NCI-H1930 (cell line): ENCODE measurements around the gene DDX54.
A peak's percentile ranks its signal among the peaks of the same experiment; 100 is the strongest.

Experiments
- DNase-seq, 2 experiments: peaks; one replicate each; lab custom pipeline; 2025; lab: John Stamatoyannopoulos, UW

Gene DDX54

DNA sequence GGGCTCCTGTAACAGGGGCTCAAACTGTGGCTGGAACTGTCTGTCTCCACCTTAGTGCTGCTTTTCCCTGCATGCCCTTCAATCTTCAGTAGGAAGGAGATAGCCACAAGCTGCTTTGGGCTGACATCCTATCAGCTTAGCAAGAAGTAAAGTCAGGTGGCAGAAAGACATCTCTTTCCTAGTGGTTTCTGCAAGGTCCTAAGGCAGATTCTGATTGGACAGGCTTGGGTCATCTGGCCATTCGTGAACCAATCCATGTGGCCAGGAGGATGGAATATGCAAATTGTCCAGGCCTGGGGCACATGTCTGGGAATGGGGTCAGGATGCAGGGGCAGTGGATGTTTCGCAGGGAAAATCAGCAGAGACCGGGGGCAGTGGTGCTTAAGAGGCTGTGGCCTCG is 5.5 kb upstream of the DDX54 start:
- no peak for DNase-seq

DNA sequence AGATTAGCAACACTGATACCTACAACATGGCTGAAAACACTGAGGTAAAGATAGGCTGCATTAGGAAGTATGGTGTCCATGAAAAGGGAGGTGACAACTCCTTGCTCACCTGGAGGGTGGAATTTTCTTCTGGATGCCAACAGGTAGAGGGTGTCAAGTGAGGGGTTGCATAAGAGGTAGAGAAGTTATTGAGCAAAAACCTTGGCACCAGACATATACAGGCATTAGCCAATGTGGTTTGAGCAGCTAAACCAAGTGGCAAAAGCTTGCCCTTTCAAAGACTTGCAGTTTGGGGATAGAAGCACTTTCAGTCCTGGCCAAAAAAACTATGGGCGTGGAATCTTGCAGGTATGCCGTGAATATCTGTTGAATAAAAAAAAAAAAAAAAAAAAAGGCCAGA is 4.1 kb upstream of the DDX54 start:
- no peak for DNase-seq

DNA sequence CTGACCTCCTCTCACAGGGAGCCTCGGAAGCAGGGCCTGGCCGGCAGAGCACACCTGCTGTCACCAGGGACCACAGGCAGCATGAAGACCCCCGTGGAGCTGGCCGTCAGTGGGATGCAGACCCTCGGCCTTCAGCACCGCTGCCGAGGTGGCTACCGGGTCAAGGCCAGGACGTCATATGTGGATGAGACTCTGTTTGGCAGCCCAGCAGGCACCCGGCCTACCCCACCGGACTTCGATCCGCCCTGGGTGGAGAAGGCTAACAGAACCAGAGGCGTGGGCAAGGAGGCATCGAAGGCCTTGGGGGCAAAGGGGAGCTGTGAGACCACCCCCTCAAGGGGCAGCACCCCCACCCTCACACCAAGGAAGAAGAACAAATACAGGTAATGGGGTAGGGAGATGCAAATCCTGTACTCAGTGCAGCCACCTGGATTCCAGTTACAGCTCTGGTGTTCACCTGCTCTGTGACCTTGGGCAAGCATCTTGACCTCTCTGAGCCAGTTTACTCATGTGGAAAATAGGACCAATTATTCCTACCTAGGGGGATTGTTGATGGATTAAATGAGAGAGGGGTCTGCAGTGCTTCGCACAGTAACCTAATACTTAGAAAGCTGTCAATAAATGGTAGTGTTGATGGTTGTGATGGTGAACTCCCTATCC is 1.5 kb upstream of the DDX54 start:
- no peak for DNase-seq

DNA sequence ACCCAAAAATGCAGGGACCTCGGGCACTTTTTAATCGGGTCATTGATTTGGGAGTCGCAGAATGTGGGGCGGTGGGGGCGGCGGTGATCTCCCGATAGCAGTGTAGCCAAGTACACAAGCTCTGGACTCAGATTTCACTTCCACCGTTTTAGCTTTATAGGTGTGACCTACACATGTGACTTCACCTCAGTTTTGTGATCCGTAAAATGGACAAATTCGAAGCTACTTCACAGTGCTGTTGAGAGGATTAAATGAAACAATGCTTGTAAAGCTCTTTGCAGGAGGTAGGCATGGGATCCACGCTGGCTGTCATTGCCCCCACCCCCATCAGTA is 721 bp upstream of the DDX54 start:
- no peak for DNase-seq

DNA sequence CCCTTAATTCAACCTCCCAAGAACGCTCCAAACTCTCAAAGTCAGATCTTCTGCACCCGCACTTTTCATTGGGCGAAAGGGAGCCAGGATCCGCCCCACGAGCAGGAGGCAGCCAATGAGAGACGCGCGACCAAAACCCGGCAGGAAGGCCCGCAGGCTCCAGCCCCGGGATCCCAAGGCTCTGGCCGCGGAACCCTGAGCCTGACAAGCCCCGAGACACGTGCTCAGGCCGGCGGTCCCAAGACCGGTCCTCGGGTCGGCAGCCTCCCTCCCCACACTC is 438 bp downstream of the DDX54 start:
- peak; percentile 50 to 55 for DNase-seq

DNA sequence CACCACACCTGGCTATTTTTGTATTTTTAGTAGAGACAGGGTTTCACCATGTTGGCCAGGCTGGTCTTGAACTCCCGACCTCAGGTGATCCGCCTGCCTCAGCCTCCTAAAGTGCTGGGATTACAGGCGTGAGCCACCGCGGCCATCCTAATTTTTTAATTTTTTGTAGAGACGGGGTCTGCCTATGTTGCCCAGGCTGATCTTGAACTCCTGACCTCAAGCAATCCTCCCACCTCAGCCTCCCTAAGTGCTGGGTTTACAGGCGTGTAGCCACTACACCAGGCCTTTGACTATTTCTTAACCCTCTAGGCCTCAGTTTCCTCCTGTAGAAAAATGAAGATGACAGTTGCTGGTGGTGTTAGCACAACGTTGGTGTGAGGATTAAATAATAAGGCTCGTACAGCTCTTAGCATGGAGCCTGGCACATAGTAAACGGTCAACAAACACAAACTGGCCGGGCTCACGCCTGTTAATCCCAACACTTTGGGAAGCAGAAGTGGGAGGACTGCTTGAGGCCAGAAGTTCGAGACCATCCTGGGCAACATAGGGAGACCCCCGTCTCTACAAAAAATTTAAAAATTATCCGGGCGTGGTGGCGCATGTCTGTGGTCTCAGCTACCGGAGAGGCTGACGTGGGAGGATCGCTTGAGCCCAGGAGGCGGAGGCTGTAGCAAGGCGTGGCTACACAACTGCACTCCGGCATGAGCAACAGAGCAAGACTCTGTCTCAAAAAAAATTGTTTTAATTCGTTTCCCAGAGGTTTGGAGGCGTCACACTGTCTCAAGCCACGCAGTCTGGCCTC is 979 bp downstream of the DDX54 start:
- no peak for DNase-seq

DNA sequence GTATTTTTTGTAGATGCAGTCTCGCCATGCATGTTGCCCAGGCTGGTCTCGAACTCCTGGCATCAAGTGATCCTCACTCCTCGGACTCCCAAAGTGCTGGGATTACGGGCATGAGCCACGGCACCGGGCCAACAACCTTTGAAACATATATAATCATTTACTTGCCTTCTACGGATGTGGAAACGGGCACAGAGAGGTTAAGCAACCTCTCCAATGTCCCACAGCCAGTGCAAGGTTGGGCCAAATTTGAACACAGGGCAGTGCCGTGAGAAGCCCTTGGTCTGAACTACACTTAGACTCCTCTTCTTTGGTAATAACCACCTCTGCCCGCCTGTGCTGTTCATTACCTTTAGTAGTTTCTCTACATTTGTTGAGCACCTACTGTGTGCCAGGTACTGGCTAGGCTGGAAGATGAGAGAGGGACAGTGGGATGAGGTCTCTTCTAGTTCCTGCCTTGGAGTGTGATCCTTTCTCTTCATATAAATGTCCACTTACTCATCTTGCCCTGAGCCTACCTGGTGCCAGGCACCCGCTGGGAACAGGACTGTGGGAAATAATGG is 2.2 kb downstream of the DDX54 start:
- no peak for DNase-seq

DNA sequence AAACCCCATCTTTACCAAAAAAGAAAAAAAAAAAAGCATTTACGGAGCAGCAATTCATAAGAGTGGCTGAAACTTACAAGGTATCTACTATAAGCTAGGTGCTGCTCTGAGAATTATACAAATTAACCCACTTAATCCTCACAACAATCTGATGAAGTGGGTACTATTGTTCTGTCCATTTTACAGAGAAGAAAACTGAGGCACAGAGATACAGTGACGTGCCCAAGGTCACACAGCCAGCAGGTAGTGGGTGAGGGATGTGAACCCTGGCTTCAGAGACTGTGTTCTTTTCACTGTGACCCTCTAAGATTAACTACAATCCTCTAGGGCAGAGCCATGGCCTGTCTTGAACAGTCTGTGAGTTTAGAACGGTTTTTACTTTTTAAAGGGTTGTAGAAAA is 3.3 kb downstream of the DDX54 start:
- DNase-seq: no peak

DNA sequence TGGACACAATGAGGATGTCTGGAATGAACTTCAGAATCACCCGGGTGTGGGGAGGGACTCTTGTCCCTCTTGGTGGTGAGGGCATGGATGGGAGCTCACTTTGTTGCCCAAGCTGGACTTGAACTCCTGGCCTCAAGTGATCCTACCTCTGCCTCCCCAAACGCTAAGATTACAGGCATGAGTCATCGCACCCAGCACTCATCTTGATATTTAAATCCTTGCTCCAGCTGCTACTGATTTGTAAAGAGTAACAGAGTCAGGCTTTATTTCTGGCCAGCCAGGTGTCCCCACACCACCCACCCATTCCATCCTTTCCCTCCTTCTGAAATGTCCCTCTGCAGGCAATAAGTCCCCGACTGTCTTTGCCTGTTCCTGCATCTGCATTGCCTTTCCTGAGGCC is 4.9 kb downstream of the DDX54 start:
- no peak for DNase-seq

DNA sequence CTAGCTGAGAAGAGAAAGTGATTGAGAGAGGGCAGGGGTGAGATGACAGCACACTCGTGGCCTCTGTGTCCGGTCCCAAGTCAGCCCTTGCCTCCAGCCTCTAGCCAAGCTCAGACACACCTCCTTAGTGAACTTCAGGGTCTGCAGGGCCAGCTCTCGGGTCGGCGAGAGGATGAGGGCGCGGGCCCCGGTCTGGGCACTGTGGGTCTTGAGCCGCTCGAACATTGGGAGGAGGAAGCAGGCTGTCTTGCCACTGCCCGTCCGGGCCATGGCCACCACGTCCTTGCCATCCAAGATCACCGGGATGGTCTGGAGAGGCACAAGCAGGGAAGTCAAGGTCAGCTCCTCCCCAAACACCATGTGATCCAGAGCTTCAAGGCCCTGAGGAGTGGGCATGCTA is 6.3 kb downstream of the DDX54 start:
- no peak for DNase-seq

DNA sequence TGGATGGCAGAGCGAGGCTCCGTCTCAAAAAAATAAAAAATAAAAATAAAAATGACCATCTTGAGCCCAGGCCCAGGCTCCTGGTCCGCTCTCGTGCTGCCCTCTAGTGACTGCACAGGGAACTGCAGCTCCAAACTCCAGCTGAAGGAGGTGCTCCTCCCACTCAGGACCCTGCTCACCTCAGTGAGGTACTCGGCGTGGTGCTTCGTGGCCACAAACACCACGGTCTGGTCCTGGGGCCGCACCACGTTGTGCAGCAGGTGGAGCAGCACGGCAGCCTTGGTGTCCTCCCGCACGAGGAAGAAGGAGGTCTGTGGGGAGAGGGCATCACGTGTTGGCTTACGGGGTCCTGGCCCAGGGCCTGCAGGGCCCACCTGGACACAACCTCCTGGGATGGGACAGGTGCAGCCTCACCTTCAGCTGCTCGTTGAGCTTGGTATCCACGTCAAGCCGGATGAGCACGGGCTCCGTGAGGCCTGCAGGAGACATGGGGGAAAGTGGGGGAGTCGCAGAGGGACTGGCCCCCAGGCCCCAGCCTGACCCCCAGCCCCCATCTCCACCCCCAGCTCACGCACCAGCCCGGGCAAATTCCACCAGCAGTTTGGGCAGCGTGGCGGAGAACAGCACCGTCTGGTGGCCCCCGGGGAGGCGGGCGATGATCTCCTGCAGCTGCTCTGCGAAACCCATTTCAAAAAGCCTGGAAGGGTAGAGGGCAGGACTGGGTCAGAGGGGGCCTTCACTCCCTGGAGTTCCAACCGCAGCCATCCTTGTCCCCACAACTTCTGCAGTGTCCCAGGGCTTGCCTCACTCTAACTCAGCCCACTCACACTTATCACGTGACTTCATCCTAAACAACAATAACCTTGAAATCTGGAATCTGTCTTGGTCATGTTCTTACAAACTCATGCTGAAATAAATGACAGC is 10.6 kb downstream of the DDX54 start:
- DNase-seq: peak; percentile 17 to 35

DNA sequence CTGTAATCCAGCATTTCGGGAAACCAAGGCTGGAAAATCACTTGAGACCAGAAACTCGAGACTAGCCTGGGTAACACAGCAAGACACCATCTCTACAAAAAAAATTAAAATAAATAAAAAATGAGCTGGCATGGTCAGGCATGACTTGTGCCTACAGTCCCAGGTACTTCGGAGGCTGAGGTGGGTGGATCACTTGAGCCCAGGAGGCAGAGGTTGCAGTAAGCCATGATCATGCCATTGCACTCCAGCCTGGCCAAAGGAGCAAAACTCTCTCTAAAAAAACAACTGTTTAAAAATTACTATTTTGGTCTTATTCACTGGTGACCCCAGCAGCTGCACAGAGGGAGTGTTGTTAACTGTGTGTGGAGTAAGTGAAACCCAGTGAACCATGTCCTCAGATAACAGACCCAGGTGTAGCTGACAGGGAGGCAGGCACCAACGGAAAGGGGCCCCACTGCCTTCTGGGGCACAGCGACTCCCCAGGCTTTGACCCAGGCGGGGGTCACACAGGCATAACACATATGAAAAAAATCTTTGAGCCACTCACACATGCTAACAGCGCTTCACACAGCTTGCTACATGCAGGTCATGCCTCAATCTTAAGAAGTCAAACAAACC is 12.1 kb downstream of the DDX54 start:
- DNase-seq: no peak

DNA sequence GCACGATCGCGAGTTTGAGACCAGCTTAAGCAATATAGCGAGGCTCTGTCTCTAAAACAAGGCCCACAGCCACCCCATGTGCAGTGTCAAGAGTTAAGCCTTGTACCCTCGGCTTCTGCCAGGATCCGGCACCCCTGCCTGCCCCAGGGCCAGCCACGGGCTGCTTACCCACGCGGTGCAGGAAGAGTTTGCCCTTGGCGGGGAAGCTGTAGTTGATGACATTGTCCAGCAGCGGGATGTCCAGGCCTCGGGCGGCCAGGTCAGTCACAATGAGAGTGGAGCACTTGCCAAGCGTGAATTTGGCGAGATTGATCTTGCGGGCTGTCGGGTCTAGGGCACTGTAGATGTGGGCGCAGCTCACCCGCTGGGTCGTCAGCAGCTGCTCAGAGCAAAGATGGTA is 13.1 kb downstream of the DDX54 start:
- DNase-seq: no peak

DNA sequence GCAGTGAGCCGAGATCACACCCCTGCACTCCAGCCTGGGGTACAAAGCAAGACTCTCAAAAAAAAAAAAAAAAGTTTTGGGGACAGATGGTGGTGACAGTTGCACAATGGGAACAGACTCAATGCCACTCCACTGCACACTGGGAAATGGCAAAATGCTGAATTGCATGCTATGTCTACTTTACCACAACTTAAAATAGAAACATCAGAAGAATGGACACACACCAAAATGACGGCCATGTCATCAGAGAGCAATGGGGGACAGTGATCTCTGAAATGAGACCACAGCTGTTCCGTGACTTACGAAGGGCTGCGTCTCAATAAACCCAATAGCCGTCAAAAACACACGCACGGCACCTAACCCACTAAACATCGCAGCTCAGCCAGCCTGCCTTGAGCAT is 13.7 kb downstream of the DDX54 start:
- DNase-seq: no peak

DNA sequence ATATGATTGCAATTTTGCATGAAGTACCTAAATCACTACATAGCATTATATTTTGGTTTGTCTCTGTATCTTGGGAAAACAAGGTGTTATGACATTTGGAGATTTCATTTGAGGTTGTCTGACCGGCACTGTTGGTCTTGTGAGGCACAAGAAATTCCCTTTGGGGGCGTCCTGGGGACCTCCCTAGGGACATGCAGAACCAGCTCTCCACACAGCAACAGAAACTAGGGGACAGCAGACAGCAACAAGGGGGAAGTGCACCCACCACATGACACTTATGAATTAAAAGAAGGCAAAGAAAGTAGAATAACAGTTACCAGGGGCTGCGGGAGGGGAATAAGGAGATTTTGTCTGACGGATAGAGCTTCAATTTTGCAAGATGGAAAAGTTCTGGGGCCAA is 14.4 kb downstream of the DDX54 start:
- DNase-seq: no peak

DNA sequence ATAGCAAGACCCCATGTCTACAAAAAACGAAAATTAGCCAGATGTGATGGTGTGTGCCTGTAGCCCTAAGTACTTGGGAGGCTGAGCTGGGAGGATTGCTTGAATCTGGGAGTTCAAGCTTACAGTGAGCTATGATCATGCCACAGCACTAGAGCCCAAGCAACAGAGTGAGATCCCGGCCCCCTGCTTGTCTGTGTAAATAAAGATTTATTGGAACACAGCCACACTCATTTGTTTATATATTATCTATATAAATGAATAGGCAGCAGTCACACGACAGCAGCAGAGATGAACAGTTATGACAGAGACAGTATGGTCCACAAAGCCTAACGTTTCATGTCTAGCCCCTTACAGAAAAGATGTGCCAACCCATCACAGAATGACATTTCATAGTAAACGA is 14.8 kb downstream of the DDX54 start:
- DNase-seq: no peak

DNA sequence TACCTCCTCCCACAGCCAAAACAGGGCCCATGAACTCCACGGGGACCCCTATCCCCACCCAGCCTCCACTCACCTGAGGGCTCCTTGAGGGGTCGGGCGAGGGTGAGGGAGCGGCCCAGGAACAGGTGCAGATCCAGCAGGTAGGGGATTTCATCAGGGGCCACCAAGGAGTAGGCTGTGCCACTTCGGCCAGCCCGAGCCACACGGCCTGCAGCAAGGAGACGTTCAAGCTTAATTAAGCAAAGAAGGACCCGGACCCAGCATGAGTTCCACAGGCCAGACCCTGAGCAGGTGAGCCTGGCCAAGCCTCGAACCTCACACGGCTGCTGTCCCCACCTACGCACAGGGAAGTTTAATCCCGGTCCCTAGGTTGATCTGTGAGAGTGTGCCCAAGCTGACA is 15.6 kb downstream of the DDX54 start:
- no peak for DNase-seq

DNA sequence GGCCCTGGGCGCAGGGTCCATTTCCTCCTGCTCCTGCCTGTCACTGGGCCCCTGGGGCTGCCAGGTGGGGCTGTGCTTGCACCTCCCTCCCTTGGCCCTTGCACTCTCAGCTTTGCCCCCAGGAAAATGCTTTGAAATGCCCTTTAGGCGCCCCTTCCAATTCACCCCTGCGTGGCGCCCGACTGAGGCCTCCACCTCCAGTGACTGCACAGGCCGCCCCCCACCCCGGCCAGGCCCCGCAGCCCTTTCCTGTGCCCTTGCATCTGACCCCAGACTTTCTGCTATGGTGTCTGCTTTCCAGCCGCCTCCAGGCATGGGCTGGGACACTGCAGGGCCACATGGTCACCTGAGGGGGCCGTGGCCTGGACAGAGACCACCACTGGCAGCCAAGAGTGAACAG is 17.4 kb downstream of the DDX54 start:
- no peak for DNase-seq

DNA sequence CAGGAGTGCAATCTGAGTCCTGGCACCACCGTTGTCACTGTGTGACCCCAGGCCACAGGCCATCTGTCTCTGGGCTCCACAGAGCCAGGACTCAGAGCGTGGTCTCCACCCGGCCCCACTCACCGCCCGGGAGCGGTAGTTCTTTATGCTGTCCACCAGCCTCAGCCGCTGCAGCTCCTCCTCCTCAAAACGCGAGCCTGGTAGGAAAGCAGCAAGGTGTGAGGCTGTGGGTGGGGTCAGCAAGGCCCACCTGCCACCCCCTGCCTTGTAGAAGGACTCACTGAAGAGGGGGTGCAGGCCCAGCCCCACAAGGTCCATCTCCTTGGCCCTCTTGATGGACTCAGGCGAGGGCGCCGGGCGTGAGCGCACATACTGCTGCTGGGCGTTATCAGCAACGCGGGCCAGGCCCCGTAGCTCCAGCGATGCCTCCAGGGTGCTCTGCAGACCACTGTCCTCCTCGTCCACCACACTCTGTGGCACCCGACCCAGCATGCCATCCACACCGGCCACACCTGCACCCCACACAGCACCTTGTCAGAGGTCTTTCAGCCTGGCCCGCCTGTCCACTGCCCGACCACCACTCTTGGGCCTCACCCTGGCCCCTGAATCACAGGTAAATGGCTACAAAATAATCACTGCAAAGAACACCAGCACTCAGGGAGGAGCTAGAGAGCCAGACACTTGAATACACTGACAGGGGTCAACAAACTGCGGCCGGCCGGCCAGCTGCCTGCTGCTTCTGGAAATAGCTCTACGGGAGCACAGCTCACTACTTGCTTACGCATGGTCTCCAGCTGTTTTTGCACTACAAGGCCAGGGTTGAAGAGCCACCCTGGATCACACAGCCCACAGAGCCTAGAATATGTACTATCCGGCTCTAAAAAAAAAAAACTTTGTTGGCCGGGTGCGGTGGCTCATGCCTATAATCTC is 19.5 kb downstream of the DDX54 start:
- DNase-seq: no peak

DNA sequence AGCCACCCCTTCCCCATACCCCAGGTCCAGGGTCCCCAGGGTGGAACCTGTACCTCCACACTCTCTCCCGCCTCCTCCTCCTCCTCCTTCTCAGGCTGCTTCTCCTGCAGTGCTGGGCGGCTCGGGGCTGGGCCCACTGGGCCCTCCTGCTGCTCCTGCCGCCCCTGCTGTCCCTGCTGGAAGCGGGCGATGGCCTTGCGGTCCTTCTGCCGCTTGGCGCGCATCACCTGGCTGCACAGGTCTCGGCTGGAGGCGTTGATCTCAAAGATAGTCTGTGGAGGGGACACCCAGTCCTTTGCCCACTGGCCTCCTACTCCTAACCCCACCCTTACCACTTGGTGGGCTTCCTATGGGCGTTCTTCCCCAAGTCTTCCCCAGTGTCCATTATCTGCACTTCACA is 21.3 kb downstream of the DDX54 start:
- no peak for DNase-seq

DNA sequence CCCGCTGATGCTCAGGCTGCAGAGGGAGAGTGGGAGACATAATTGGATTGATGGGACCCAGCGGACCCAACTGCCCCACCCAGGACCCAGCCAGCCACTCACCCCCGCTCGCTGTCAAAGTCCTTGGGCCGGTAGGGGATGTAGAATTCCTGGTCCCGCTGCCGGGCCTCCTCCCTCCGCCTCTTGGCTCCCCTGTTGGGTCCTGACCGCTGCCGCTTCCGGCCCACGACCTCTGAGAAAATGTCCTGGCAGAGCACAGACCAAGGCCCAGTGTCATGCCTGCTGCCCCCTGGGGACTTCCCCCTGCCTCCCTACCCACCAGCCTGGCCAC is 22.3 kb downstream of the DDX54 start:
- no peak for DNase-seq
